Keratinocyte (primary cell): ENCODE results near the gene SEPTIN1.

Source experiments
- EZH2 ChIP-seq: IDR thresholded peaks from one replicate; pipeline ENCODE4 v1.6.1; 2012; ENCODE audit warnings: inconsistent platforms, mild to moderate bottlenecking, low read length, moderate library complexity
- TF ChIP-seq, protein P1 (sequence below), 3 experiments: IDR thresholded peaks in 1 of 3; conservative IDR thresholded peaks in 1 of 3; optimal IDR thresholded peaks in 1 of 3; 2 replicates in 2 of 3; 3 replicates in 1 of 3; pipeline versions ENCODE3 to v1.5.1; 2011; ENCODE audit warnings: low read length in 3 of 3, mild to moderate bottlenecking in 3 of 3, moderate library complexity in 2 of 3, control low read depth in 1 of 3, inconsistent platforms in 1 of 3; ENCODE audit not compliant: insufficient read depth in 2 of 3; ENCODE audit errors: extremely low read depth in 1 of 3

- TF ChIP-seq, protein P1, sequence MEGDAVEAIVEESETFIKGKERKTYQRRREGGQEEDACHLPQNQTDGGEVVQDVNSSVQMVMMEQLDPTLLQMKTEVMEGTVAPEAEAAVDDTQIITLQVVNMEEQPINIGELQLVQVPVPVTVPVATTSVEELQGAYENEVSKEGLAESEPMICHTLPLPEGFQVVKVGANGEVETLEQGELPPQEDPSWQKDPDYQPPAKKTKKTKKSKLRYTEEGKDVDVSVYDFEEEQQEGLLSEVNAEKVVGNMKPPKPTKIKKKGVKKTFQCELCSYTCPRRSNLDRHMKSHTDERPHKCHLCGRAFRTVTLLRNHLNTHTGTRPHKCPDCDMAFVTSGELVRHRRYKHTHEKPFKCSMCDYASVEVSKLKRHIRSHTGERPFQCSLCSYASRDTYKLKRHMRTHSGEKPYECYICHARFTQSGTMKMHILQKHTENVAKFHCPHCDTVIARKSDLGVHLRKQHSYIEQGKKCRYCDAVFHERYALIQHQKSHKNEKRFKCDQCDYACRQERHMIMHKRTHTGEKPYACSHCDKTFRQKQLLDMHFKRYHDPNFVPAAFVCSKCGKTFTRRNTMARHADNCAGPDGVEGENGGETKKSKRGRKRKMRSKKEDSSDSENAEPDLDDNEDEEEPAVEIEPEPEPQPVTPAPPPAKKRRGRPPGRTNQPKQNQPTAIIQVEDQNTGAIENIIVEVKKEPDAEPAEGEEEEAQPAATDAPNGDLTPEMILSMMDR (optimal IDR thresholded peaks at IDR 0.05 in 1 of 3, IDR thresholded peaks at IDR 0.05 in 1 of 3, conservative IDR thresholded peaks at IDR 0.05 in 1 of 3; ENCODE audit: extremely low read depth in 1 of 3, insufficient read depth in 2 of 3, low read length in 3 of 3) = no peak
- no peak for TF ChIP-seq EZH2
These were observed 15.7 kb upstream of the SEPTIN1 start for GRCh38 chr16:30397776-30398660.
